Kidney (tissue), 14 donors: ENCODE results near the gene FYB1. TPM values are rescaled to one million over a fixed set of nuclear protein-coding genes. Genes with fewer than 3 reads are reported as not detected.

ENCODE experiments used
- DNase-seq, 5 donors: peaks; one replicate each; pipeline ENCODE4 v3.0.0-alpha.2; 2013 to 2020
- FAIRE-seq: peaks from 2 replicates; lab custom pipeline; 2012; peaks lifted over from hg19 to GRCh38; lab: Jason Lieb, UNC
- H3K27ac ChIP-seq, 2 donors: one replicate each; pipeline ENCODE4 v1.7.0; 2013; ENCODE audit warnings: low read depth in 2 of 2, low read length in 2 of 2, inconsistent platforms in 1 of 2
- H3K27me3 ChIP-seq: one replicate; pipeline ENCODE4 v1.7.1; 2013; ENCODE audit warnings: low read length, inconsistent platforms; ENCODE audit not compliant: control insufficient read depth, insufficient read depth
- H3K36me3 ChIP-seq, 3 donors: one replicate each; pipeline versions ENCODE4 v1.7.0 to v1.7.1; 2013; ENCODE audit warnings: low read length in 3 of 3, control low read depth in 1 of 3, inconsistent platforms in 1 of 3; ENCODE audit not compliant: insufficient read depth in 3 of 3, control insufficient read depth in 2 of 3
- H3K4me1 ChIP-seq, 3 donors: one replicate each; pipeline versions ENCODE4 v1.7.0 to v1.7.1; 2013; ENCODE audit warnings: low read length in 3 of 3, inconsistent platforms in 1 of 3, low read depth in 1 of 3; ENCODE audit not compliant: control insufficient read depth in 2 of 3, insufficient read depth in 2 of 3
- H3K4me3 ChIP-seq, 3 donors: one replicate each; pipeline versions ENCODE4 v1.7.0 to v1.8.1; 2013; ENCODE audit warnings: low read length in 3 of 3, control low read depth in 1 of 3, inconsistent platforms in 1 of 3
- H3K9ac ChIP-seq, 3 donors: one replicate each; pipeline versions ENCODE4 v1.7.0 to v1.7.1; 2013; ENCODE audit warnings: low read length in 3 of 3, control low read depth in 1 of 3, inconsistent platforms in 1 of 3
- H3K9me3 ChIP-seq, 3 donors: one replicate each; pipeline versions ENCODE4 v1.7.0 to v1.7.1; 2013; ENCODE audit warnings: low read length in 3 of 3, control low read depth in 1 of 3, inconsistent platforms in 1 of 3; ENCODE audit not compliant: control insufficient read depth in 2 of 3, insufficient read depth in 1 of 3
- intact Hi-C: fragments of 100-400 bp; cut with DNase I; formaldehyde crosslinking; loops from one replicate; pipeline ENCODE4 v1.11.1; 2022
- polyA plus RNA-seq: library from polyadenylated mRNA; stranded (reverse); fragments of 350-450 nt; fragmentation: Illumina TruSeq; extraction: RNeasy Lipid Tissue Mini Kit (QIAGEN cat#74804); gene quantifications from one replicate; pipeline ENCODE4 v1.2.3, GENCODE V29; 2014; ENCODE audit warnings: low read depth, low replicate concordance; ENCODE audit not compliant: insufficient read depth
- total RNA-seq: library from RNA; stranded (reverse); fragmentation: NEBNext Ultra II Directional; extraction: Animal tissue kit (Norgen Biotek cat#: 25700); gene quantifications from one replicate; pipeline ENCODE4 v1.2.1, GENCODE V29; 2021
- TF ChIP-seq, protein P1 (sequence below): IDR thresholded peaks from 3 replicates; pipeline ENCODE4 v1.5.1; 2012; ENCODE audit warnings: mild to moderate bottlenecking, moderate library complexity, borderline replicate concordance; ENCODE audit not compliant: insufficient read depth; ENCODE audit errors: extremely low read depth
- donor health status: control.
- donor health status: control.
- donor health status: control.
- donor health status: control.
- donor health status: control.
- donor health status: DM: yes; HTN: yes; CAD: no.
- donor health status: Normal renal cell carcinoma (clear cell type).

Gene FYB1
- total and polyA plus RNA-seq, 2 donors from 2014 or later: 2.3 to 53.7 TPM

DNA sequence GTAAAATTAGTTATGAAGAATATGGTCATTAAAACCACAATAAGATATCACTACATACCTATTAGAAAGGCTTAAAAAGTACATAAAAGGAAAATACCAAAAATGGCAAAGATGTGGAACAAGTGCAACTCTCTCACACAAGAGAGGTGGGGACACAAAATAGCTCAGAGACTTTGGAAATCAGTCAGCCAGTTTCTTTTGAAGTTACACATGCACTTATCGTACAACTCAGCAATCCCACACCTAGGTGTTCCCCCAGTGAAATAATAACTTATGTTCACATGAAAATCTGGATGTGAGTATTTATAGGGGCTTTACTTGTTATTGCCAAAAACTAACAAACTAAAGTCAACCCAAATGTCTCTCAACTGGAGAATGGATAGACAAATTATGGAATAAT lies 135.4 kb downstream of the FYB1 start:
- Histone ChIP-seq H3K27me3 (no peaks in the 10 kb centered on the region), H3K9me3 (no peaks in the 10 kb centered on the region), H3K27ac (no peak overlapping the region), H3K4me3 (no peak overlapping the region), H3K9ac (no peak overlapping the region), H3K4me1 (no peaks in the 10 kb centered on the region), H3K36me3 (no peaks in the 10 kb centered on the region)
- TF ChIP-seq, protein P1, sequence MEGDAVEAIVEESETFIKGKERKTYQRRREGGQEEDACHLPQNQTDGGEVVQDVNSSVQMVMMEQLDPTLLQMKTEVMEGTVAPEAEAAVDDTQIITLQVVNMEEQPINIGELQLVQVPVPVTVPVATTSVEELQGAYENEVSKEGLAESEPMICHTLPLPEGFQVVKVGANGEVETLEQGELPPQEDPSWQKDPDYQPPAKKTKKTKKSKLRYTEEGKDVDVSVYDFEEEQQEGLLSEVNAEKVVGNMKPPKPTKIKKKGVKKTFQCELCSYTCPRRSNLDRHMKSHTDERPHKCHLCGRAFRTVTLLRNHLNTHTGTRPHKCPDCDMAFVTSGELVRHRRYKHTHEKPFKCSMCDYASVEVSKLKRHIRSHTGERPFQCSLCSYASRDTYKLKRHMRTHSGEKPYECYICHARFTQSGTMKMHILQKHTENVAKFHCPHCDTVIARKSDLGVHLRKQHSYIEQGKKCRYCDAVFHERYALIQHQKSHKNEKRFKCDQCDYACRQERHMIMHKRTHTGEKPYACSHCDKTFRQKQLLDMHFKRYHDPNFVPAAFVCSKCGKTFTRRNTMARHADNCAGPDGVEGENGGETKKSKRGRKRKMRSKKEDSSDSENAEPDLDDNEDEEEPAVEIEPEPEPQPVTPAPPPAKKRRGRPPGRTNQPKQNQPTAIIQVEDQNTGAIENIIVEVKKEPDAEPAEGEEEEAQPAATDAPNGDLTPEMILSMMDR: no peak
- no peak for FAIRE-seq
- no peak for DNase-seq
- intact Hi-C loops: no loop called here

GRCh38 chr5:39082995-39083394 lies 136.4 kb downstream of the FYB1 start:
- H3K27me3 ChIP-seq: no peaks in the 10 kb centered on the region
- no peaks in the 10 kb centered on the region for H3K36me3 ChIP-seq
- H3K9ac ChIP-seq: no peak overlapping the region
- DNase-seq (no peak), FAIRE-seq (no peak)
- H3K4me1 ChIP-seq: no peaks in the 10 kb centered on the region
- H3K27ac ChIP-seq: no peak overlapping the region
- TF ChIP-seq, protein P1: no peak
- H3K4me3 ChIP-seq: no peak overlapping the region
- H3K9me3 ChIP-seq: no peaks in the 10 kb centered on the region
- intact Hi-C loops: no loop called here

- Histone ChIP-seq H3K36me3 (no peaks in the 10 kb centered on the region), H3K9ac (no peak overlapping the region), H3K27ac (no peak overlapping the region), H3K27me3 (no peaks in the 10 kb centered on the region), H3K4me3 (no peak overlapping the region), H3K9me3 (no peaks in the 10 kb centered on the region), H3K4me1 (no peaks in the 10 kb centered on the region)
- FAIRE-seq (peak; percentile 92), DNase-seq (peak in 3 of 5 donors; percentile 36 to 59 (median 43))
- TF ChIP-seq, protein P1: peak; percentile 84
- intact Hi-C loops: no loop called here
Observed at GRCh38 chr5:39080597-39081204, 138.7 kb downstream of the FYB1 start.

DNA sequence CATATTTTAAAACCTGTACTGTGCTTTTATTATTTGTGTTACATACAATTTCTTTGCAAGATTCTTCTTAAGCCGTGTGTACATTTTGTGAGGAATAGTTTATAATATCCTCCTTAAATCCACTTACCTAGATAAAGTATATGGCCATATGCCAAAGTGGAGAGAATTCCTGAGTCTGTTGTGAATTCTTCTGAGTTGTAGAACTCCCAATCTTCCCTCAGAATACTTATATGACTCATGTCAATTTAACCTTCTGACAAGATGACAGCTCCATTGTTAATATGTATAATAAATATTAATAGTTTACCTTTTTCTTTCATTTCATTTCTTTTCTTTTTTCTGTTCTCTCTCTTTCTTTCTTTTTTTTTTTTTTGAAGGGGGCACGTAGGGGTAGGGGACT lies 139.2 kb downstream of the FYB1 start:
- Histone ChIP-seq H3K4me1 (no peaks in the 10 kb centered on the region), H3K36me3 (no peaks in the 10 kb centered on the region), H3K9ac (no peak overlapping the region), H3K27ac (no peak overlapping the region), H3K4me3 (no peak overlapping the region), H3K27me3 (no peaks in the 10 kb centered on the region), H3K9me3 (no peaks in the 10 kb centered on the region)
- intact Hi-C loops: no loop called here
- FAIRE-seq (no peak), DNase-seq (no peak)
- TF ChIP-seq, protein P1: no peak
